COLO668 (cell line): ENCODE measurements around the gene ZNF771.
A peak's percentile ranks its signal among the peaks of the same experiment; 100 is the strongest.

ENCODE experiments used
- DNase-seq: peaks from one replicate; lab custom pipeline; 2025; ENCODE audit not compliant: unreplicated experiment; lab: John Stamatoyannopoulos, UW

ZNF771 gene

GRCh38 chr16:30397776-30398660 lies 9.4 kb upstream of the ZNF771 start:
- DNase-seq: no peak

- no peak for DNase-seq
Measured at GRCh38 chr16:30398661-30399434, 8.6 kb upstream of the ZNF771 start.

- DNase-seq: peak; percentile 30
Measured at GRCh38 chr16:30399435-30400186, 7.8 kb upstream of the ZNF771 start.

GRCh38 chr16:30401768-30402425 lies 5.5 kb upstream of the ZNF771 start:
- peak; percentile 43 for DNase-seq

GRCh38 chr16:30406795-30407101 lies 658 bp upstream of the ZNF771 start:
- DNase-seq: no peak

GRCh38 chr16:30407804-30408534 lies 563 bp downstream of the ZNF771 start:
- DNase-seq: no peak

GRCh38 chr16:30409125-30410060 lies 2.0 kb downstream of the ZNF771 start:
- DNase-seq: peak; percentile 90

- no peak for DNase-seq
Measured at GRCh38 chr16:30413112-30413806, 5.9 kb downstream of the ZNF771 start.

- no peak for DNase-seq
Measured at GRCh38 chr16:30414159-30414558, 6.8 kb downstream of the ZNF771 start.

GRCh38 chr16:30416047-30416603 lies 8.7 kb downstream of the ZNF771 start:
- no peak for DNase-seq

- DNase-seq: no peak
Measured at GRCh38 chr16:30416624-30417528, 9.5 kb downstream of the ZNF771 start.

GRCh38 chr16:30417529-30418349 lies 10.3 kb downstream of the ZNF771 start:
- peak; percentile 98 for DNase-seq

- peak; percentile 9 for DNase-seq
Measured at GRCh38 chr16:30418350-30419181, 11.2 kb downstream of the ZNF771 start.

GRCh38 chr16:30421010-30421409 lies 13.6 kb downstream of the ZNF771 start:
- DNase-seq: no peak

- no peak for DNase-seq
Measured at GRCh38 chr16:30428055-30428454, 20.6 kb downstream of the ZNF771 start.

- DNase-seq: no peak
Measured at GRCh38 chr16:30429418-30429677, 21.9 kb downstream of the ZNF771 start.
